ENCODE results near the gene NOPCHAP1.

The NOPCHAP1 gene

GRCh38 chr12:104998423-104999346, 12.6 kb downstream of the NOPCHAP1 start:
- peaks cover 0 to 5% (median 0%) of the 10 kb centered on the region in 11 experiments; a peak in 3 of 22 replicates for H3K9me3 ChIP-seq (replicated peaks in 1 of 11)
- H3K4me2 ChIP-seq, result no peak overlapping the region
- H3K4me3 ChIP-seq, result no peak overlapping the region
- no peaks in the 10 kb centered on the region for H3K27me3 ChIP-seq
- H3K36me3 ChIP-seq, result peaks cover 67 to 100% (median 100%) of the 10 kb centered on the region in 11 experiments
- H3K9ac ChIP-seq, result no peak overlapping the region
- peaks cover 0 to 31% (median 4%) of the 10 kb centered on the region in 10 experiments; a peak in 10 of 20 replicates for H3K4me1 ChIP-seq
- H3K27ac ChIP-seq, result no peak overlapping the region
- peaks cover 0 to 31% (median 0%) of the 10 kb centered on the region in 11 experiments; a peak in 5 of 22 replicates for H4K20me1 ChIP-seq
- TF ChIP-seq Cebpa-rat (IDR thresholded peaks at IDR 0.05), result no peak

- Histone ChIP-seq H3K9ac (no peak overlapping the region), H4K20me1 (peaks cover 0 to 26% (median 0%) of the 10 kb centered on the region in 11 experiments; a peak in 5 of 22 replicates), H3K4me2 (no peak overlapping the region), H3K27me3 (no peaks in the 10 kb centered on the region), H3K36me3 (peaks cover 73 to 100% (median 100%) of the 10 kb centered on the region in 11 experiments), H3K4me3 (no peak overlapping the region), H3K9me3 (replicated peaks in 1 of 11) (peaks cover 0 to 10% (median 0%) of the 10 kb centered on the region in 11 experiments; a peak in 3 of 22 replicates), H3K27ac (no peak overlapping the region), H3K4me1 (peaks cover 0 to 25% (median under 1%) of the 10 kb centered on the region in 10 experiments; a peak in 10 of 20 replicates)
- no peak for TF ChIP-seq Cebpa-rat (IDR thresholded peaks at IDR 0.05)
Measured at GRCh38 chr12:104999347-104999685, 13.2 kb downstream of the NOPCHAP1 start.

DNA sequence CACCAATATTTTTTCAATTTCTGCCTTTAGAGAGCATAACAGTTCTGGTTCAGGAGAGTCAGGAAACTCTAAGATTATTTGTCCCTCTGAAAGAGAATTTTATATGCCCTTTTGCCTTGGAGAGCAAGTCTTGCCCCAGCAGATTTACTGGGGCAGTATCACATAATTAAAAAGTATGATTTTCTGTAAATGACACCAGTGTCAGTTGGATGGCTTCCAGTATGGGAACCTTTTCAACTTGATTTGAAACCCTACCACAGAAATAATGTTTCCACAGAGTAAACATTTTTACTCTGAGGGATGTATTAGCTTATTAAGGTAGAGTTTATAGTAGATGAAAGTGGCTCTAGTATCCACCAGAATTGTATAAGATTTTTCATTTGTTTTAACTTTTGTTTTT, 15.4 kb downstream of the NOPCHAP1 start:
- no peak overlapping the region for H3K4me2 ChIP-seq
- H3K9me3 ChIP-seq (replicated peaks in 1 of 11), result peaks cover 0 to 10% (median 5%) of the 10 kb centered on the region in 11 experiments; a peak in 8 of 22 replicates
- H3K36me3 ChIP-seq, result peaks cover 81 to 100% (median 100%) of the 10 kb centered on the region in 11 experiments
- peaks cover 0 to 26% (median 0%) of the 10 kb centered on the region in 11 experiments; a peak in 5 of 22 replicates for H4K20me1 ChIP-seq
- H3K9ac ChIP-seq, result no peak overlapping the region
- H3K4me1 ChIP-seq, result peaks cover 0 to 13% (median 0%) of the 10 kb centered on the region in 10 experiments; a peak in 4 of 20 replicates
- no peaks in the 10 kb centered on the region for H3K27me3 ChIP-seq
- TF ChIP-seq Cebpa-rat (IDR thresholded peaks at IDR 0.05), result no peak
- H3K4me3 ChIP-seq, result no peak overlapping the region
- no peak overlapping the region for H3K27ac ChIP-seq

- Histone ChIP-seq H4K20me1 (no peaks in the 10 kb centered on the region), H3K27me3 (no peaks in the 10 kb centered on the region), H3K4me1 (no peaks in the 10 kb centered on the region), H3K4me3 (no peak overlapping the region), H3K9ac (no peak overlapping the region), H3K9me3 (replicated peaks in 1 of 11) (peaks cover 37 to 49% (median 45%) of the 10 kb centered on the region in 11 experiments), H3K27ac (no peak overlapping the region), H3K36me3 (peaks cover 59 to 99% (median 91%) of the 10 kb centered on the region in 11 experiments), H3K4me2 (no peak overlapping the region)
- no peak for TF ChIP-seq Cebpa-rat (IDR thresholded peaks at IDR 0.05)
Measured at GRCh38 chr12:105013892-105014291, 27.8 kb downstream of the NOPCHAP1 start.

- TF ChIP-seq Cebpa-rat (IDR thresholded peaks at IDR 0.05), result no peak
- Histone ChIP-seq H4K20me1 (no peaks in the 10 kb centered on the region), H3K27ac (no peak overlapping the region), H3K36me3 (peaks cover 54 to 93% (median 87%) of the 10 kb centered on the region in 11 experiments), H3K4me2 (no peak overlapping the region), H3K9me3 (replicated peaks in 1 of 11) (peaks cover 32 to 43% (median 39%) of the 10 kb centered on the region in 11 experiments), H3K9ac (no peak overlapping the region), H3K27me3 (no peaks in the 10 kb centered on the region), H3K4me1 (no peaks in the 10 kb centered on the region), H3K4me3 (no peak overlapping the region)
Measured at GRCh38 chr12:105014603-105015002, 28.5 kb downstream of the NOPCHAP1 start.

- Histone ChIP-seq H3K9me3 (replicated peaks in 1 of 11) (peaks cover 23 to 33% (median 29%) of the 10 kb centered on the region in 11 experiments), H3K36me3 (peaks cover 54 to 84% (median 78%) of the 10 kb centered on the region in 11 experiments)
- TF ChIP-seq Cebpa-rat (IDR thresholded peaks at IDR 0.05), result no peak
Measured at GRCh38 chr12:105015543-105015942, 29.4 kb downstream of the NOPCHAP1 start.

DNA sequence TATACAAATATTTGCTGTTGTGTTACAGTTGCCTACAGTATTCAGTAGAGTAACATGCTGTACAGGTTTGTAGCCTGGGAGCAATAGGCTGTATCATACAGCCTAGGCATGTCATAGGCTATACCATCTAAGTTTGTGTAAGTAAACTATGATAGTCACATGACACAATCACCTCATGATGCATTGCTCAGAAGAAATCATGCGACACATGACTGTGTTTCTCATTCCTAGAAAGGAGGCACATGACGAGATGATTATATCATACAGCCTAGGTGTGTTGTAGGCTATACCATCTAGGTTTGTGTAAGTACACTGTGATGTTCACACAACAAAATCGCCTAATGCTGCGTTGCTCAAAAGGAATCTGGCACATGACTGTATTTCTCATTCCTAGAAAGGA, 31.9 kb downstream of the NOPCHAP1 start:
- no peaks in the 10 kb centered on the region for H3K4me1 ChIP-seq
- no peak for TF ChIP-seq Cebpa-rat (IDR thresholded peaks at IDR 0.05)
- no peak overlapping the region for H3K9ac ChIP-seq
- peaks cover 33 to 65% (median 53%) of the 10 kb centered on the region in 11 experiments for H3K36me3 ChIP-seq
- H4K20me1 ChIP-seq, result no peaks in the 10 kb centered on the region
- no peak overlapping the region for H3K4me3 ChIP-seq
- H3K27ac ChIP-seq, result no peak overlapping the region
- H3K4me2 ChIP-seq, result no peak overlapping the region
- peaks cover under 1 to 9% (median 6%) of the 10 kb centered on the region in 11 experiments; a peak in 13 of 22 replicates for H3K9me3 ChIP-seq (replicated peaks in 1 of 11)
- H3K27me3 ChIP-seq, result no peaks in the 10 kb centered on the region

More at GRCh38 chr12:105015543-105015942, 29.4 kb downstream of the NOPCHAP1 start:
- no peak overlapping the region for H3K27ac ChIP-seq
- no peaks in the 10 kb centered on the region for H3K27me3 ChIP-seq
- H3K9ac ChIP-seq, result no peak overlapping the region
- no peak overlapping the region for H3K4me3 ChIP-seq
- no peaks in the 10 kb centered on the region for H3K4me1 ChIP-seq
- H3K4me2 ChIP-seq, result no peak overlapping the region
- no peaks in the 10 kb centered on the region for H4K20me1 ChIP-seq

DNA sequence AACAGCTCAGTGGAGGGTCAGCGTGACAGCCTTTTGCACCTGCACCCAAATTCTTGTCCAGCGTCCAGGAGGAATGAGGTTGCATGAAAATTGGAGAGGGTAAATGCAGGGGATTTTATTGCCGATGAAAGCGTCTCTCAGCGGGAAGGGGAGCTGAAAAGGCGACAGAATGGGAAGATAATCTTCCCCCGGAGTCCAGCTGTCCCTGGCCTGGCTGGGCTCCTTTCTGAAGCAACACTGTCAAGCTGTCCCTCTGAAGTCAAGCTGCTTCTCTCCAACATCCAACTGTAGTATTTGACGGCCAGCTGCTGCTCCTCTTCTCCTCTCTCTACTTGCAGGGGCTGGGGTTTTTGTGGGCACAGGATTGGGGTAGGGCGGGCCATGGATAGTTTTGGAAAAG, 32.7 kb downstream of the NOPCHAP1 start:
- TF ChIP-seq Cebpa-rat (IDR thresholded peaks at IDR 0.05), result no peak
- no peaks in the 10 kb centered on the region for H3K27me3 ChIP-seq
- no peak overlapping the region for H3K9ac ChIP-seq
- no peak overlapping the region for H3K4me3 ChIP-seq
- no peaks in the 10 kb centered on the region for H3K4me1 ChIP-seq
- H4K20me1 ChIP-seq, result no peaks in the 10 kb centered on the region
- H3K9me3 ChIP-seq (replicated peaks in 1 of 11), result peaks cover 0 to under 1% (median 0%) of the 10 kb centered on the region in 11 experiments; a peak in 4 of 22 replicates
- peaks cover 25 to 57% (median 45%) of the 10 kb centered on the region in 11 experiments for H3K36me3 ChIP-seq
- no peak overlapping the region for H3K27ac ChIP-seq
- no peak overlapping the region for H3K4me2 ChIP-seq

- no peaks in the 10 kb centered on the region for H3K4me1 ChIP-seq
- no peak overlapping the region for H3K4me2 ChIP-seq
- no peak for TF ChIP-seq Cebpa-rat (IDR thresholded peaks at IDR 0.05)
- no peaks in the 10 kb centered on the region; a peak in 1 of 22 replicates for H3K9me3 ChIP-seq (replicated peaks in 1 of 11)
- H3K27me3 ChIP-seq, result no peaks in the 10 kb centered on the region
- no peak overlapping the region for H3K4me3 ChIP-seq
- peaks cover 22 to 41% (median 31%) of the 10 kb centered on the region in 11 experiments for H3K36me3 ChIP-seq
- H4K20me1 ChIP-seq, result no peaks in the 10 kb centered on the region
- H3K9ac ChIP-seq, result no peak overlapping the region
- H3K27ac ChIP-seq, result no peak overlapping the region
Measured at GRCh38 chr12:105020241-105020962, 34.3 kb downstream of the NOPCHAP1 start.

Data from BLaER1 treated with 17β-estradiol and CSF1 and Interleukin-3, amounts not matched to agents 10 nM and 100 nM (cell line).